ENCODE measurements around the gene ABCC4.

The ABCC4 gene

DNA sequence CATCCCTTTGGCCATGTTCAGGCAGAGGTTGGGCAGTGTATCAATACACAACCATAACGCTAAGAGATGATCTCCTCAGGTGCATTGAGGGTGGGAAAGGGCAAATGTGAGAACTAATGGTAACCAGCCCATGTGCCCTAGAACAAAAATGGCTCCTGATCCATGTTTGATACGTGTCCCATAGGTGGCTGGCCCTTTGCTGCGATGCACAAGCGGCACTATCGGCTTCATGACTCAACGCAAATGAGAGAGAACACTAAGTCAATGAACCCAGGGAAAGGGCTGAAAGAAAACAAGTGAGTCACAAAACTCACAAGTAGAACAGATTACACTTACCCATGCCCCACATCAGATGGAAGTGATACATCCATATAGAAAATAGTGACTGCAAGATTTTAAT is 201.7 kb downstream of the ABCC4 start:
- no peak for DNase-seq

DNA sequence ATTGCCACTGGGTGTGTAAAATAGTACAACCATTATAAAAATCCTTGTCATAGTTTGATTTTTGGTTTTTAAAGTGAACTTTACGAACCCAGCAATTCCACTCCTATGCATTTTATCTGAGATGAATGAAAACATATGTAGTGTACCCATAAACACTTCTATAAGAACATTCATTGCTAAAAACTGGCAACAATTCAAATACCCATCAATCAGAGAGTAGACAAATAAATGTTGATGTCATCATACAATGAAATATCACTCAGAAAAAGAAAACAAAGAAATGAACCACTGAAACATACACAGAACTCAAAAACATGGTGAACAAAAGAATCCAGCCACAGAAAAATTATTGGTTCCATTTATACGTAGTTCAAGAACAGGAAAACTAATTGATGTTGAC is 202.3 kb downstream of the ABCC4 start:
- DNase-seq = no peak

DNA sequence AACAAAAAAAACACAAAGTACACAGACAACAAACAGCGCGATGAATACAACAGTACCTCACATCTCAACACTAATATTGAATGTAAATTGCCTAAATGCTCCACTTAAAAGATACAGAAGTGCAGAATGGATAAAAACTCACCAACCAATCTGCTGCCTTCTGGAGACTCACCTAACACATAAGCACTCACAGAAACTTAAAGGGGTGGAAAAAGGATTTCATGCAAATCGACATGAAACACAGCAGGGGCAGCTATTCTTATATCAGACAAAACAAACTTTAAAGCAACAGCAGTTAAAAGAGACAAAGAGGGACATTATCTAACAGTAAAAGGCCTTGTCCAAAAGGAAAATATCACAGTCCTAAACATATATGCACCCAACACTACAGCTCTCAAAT is 209.5 kb downstream of the ABCC4 start:
- DNase-seq = no peak

DNA sequence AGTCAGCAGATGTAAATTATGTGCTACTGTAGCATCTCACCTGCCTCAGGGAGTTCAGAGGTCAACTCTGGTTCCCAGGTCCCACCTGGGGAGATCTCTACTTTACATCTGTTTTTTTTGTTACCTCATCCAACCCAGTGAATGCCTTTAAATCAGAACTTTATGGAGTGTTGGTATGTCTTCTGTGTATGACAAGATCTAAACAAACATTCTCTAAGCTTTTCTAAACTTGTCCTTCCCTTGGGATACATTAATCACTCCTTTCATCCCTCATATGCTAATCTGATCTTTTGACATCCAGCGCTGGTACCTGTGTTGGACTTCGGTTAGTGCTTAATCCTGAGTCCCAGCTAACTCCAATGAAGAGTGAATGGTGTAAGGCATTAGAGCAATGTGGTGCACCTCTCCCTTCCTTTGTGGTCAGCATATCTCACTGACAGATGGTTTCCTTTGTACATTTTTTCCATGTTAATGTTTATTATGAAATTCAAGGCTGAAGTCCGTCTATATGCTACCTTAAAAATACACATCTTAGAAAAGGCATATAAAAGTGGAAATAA is 213.4 kb downstream of the ABCC4 start:
- DNase-seq = no peak

DNA sequence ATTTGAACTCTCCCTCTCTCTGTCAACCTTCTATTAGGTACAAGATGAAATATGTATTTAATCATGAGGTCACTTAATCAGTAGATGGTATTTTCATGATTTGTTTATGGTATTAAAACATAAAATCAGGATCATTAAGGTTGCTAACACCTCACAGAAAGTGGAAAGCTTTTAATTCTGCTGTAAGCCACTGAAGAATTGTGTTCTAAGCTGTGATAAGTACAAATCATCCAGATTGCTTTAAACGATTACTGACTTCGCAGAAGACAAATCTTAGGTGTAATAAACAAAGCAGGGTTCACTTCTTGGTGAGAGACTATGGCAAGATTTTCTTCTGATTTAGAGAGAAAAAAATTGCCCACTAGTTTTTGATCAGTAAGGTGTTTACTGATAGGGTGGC is 214.5 kb downstream of the ABCC4 start:
- DNase-seq = no peak

DNA sequence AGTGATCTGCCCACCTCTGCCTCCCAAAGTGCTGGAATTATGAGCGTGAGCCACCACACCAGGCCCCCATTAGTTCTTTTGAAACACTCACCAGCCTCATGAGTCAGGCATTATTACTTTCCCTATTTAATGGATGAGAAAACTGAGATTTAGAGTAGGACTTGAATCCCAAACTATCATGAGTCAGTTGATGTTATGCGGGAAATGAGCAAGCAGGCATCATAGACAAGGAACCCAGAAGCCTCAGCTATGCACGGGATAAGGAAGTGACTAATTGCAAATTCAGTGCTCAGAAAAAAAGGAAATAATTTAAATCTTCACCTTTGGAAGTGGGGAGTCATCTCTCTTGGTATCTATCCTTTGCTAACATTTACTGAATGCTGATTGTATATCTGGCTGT is 217.5 kb downstream of the ABCC4 start:
- no peak for DNase-seq

DNA sequence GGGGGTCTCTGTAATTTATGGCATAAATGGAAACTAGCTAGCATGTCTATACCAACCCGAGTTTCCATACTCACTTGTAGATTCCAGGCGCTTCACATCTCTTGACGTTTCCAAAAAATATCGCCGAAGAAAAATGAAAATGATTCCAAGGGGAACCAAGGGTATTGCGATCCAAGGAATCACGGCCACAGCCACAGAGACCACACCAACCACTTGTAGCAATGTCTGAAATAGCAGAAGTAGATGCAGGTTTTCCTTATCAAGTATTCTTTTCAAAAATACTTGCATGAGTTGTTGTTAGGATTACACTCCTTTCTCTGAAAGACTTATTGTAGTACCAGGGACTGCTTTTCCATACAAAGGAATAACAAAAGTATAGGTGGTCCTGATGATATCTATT is 218.2 kb downstream of the ABCC4 start:
- no peak for DNase-seq

DNA sequence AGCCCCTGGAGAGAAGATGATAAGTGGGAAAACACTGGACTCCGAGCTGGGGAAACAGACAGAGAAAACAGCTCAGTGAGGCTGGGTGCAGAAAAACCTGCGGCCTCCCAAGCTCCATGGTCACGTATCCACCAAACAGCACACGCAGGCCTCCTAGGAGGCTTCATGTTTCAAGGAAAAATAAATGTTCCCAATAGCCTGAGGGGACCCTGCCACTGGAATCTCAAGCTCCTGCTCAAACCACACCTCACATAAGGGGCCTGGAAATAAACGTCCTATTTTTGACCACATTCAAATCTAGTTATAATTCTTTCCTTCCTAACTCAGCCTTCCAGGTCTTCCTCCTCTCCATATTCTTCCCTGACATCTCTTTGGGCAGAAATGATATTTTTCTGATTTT is 225.7 kb downstream of the ABCC4 start:
- DNase-seq = no peak

DNA sequence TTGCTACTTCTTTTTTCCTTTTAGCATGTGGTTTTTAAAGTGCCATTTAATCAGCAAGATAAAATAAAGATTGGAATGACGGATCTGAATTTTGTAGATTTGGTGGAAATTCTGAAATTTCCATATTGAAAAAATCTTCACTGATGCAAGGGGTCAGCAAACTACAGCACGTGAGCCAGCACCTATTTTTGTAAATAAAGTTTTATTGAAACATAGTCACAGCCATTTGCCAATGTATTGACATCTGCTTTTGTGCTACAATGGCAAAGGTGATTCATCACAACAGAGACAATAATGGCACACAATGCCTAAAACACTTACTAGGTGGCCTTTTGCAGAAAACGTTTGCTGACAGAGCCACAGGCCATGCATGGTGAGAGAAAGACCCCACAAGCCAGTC is 226.4 kb downstream of the ABCC4 start:
- no peak for DNase-seq

DNA sequence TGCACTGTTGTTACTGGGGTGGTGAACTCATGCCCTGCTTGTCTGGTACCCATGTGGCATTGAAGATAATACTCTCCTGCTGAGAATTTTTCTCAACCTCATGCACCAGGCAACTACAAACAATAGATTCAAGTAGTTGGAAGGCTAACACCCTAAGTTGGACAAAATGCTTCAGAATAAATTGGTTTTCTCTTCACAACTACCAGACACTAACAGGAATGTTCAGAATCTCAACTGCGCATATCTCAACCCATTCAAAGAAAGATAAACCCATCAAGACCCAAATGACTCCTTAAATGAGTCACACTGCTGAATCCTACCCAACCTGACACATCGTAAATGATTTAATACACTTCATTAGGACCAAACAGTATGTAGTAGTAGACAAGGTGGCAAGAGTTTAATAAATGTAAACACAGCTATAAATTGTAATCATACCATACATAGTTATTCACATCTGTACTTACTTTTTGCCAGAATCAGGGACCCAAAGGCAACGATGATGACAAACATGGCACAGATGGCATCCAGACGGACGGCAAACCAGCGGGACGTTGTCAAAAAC is 227.4 kb downstream of the ABCC4 start:
- no peak for DNase-seq

DNA sequence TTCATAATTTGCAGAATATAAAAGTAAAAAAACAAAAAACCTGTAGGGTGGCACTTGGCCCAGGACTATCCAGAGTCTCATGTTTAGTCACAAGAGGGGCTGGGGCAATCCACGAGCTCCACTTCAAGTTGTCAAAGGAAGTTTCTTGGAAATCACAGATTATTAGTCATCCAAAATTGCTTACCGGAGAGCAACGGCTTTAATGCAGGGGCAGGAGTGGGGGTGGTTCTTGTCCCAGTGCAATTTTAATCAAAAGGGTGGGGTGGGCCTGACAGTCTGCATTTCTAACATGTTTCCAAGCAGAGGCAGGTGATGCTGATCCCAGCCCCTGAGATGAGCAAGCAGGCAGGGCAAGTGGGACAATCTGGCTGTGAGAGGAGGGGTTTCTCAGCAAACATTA is 233.9 kb downstream of the ABCC4 start:
- DNase-seq = no peak

DNA sequence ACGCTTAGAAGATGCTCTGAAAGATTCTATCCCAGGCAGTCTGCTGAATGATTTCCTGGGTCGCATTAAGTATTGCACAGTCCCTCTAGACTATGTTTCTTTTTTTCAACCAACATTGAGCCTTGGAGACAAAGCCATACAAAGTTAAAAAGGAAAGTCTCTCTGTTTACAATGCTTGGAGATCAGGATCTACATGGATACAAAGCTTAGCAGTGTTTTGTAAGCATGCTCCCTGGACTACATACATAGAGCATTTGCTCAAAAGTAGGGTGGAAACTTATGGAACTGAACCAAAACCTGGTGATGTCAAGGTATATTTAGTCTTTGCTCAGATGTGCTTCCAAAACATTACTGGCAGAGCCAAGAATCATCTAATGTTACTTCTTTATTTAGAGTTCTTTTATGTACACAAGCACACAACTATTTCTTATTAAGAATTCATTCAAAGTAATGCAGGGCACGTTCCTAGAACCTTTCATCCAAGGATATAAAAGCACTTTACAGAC is 241.2 kb downstream of the ABCC4 start:
- no peak for DNase-seq

DNA sequence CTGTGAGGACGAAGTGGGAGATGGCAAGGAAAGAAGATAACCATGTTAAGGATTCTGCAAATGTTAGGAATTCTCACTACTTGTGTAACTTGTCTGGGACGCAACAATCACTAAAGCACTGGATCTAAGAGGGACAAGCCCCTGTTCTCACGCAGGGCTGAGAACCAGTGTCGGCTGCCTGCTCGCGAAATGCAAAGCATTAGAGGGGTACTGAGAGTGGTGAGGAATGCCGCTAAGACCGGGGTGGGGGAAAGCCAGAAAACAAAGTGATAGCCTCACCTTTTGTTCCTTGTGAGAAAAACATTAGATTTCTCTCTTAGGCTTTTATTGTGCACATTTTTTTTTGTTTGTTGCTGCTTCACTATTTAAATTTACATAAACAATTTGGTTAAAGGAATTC is 241.9 kb downstream of the ABCC4 start:
- no peak for DNase-seq

DNA sequence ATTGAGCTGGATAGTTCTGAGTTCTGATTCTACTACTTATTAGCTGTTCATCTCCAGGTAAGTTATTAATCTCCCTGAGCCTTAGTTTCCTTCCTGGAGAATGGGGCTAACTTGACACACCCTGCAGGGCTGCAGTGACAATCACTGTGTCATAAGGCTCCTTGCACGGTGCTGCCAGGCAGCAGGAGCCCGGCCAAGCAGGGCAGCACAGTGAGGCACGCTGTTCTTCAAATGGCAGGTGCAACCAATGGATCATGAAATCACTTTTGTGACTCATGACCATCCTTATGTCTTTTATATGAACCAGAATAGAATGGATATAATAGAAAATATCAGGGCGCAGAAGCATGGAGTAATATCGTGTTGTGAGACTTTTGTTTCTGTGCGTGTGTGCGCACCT is 242.6 kb downstream of the ABCC4 start:
- DNase-seq = no peak

DNA sequence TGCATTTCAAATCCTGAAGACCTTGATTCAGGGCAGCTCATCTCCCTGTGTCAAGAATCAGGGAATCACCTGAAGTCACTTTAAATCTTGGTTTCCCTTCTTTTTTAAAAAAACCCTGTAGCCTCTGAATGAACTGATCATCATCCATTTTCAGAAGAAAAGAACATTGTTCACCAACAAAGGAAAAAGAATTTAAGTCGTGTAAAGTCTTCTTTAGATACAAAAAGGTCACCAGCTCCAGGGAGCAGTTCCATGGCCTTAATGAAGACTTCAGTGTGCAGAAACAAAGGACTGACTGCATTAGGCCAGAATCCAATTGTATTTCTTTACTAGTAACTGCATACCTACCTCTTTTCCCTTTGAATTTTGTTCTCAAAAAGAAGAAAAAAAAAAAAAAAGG is 245.0 kb downstream of the ABCC4 start:
- DNase-seq = no peak

DNA sequence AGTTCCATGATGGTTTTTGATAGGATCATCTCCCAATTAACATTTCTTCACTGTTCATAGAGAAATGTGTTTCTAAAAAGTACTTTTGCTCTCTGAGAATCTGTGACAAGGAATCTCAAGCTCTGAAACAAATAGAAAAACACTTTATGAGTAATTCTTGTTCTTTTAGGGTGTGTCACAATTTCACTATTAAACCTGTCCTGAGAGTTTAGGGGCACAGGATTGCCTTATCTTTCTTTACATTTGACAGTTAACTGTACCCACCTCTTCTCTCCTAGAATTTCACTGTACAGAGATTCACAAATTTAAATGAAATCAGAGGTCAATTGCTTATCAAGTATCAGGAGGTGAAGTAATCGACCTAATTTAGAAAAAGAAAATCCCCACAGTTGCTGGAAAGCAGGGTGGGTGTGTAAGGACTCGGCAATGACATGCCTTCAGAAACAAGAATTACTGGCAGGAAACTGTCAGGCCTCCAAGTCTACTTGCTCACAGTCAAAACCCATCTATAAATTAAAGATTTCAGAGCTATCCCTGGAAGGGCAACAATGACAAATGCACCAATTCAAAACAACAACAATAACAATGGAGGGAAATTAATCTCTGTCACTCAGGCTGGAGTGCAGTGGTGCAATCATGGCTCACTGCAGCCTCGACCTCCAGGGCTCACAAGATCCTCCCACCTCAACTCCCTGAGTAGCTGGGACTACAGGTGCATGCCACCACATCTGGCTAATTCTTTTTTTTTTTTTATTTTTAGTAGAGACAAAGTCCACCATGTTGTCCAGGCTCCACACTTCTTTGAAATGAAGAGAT is 250.2 kb downstream of the ABCC4 start:
- DNase-seq = no peak

DNA sequence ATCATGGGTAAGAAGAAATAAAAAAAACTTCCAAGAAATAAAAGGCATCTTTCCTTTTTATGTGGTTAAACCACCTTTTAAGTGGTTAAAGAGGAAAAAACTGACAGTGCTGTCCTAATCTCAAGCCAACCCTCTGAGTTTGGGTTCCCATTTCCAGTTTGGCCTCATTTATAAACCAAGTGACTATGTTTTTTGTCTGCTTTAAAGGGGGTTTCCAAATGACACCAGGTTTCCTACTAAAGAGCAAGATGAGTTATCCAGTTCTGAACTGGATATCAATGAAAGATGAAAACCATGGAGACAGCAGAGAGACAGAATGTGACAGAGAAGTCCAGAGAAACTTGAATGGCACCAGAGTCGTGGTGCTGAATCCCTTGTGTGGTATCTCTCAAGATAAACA is 251.5 kb downstream of the ABCC4 start:
- no peak for DNase-seq

DNA sequence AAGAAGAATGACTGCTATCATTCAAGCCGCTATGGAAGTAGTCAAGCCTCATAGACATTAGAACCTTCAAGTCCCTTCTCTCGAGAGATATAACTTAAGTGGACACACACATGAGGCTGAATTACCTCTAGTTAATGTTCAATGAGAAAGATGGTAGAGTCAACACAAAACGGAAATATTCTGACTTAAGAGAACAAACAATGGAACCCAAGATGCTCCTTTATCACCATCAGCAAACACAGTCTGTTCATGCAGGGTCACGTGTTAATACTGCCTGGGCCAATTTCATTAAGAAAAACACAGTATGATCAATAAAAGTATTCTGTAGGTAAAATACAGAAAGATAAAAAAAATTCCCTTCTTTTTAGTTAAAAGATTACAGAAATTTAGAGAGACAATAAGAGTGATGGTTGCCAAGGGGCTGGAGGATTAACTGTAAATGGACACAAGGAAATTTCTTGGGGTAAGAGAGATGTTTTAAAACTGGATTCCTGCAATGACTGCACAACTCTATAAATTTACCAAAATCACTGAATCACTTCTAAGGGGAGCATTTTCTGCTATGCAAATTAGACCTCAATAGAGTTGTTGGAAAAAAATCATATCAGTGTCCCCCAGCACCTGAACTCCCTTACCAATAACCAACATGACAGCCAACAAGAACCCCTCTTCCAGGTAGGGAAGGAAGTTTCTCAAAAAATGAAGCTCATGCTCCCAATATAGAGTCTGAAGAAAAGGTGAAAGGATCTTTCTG is 256.6 kb downstream of the ABCC4 start:
- no peak for DNase-seq

DNA sequence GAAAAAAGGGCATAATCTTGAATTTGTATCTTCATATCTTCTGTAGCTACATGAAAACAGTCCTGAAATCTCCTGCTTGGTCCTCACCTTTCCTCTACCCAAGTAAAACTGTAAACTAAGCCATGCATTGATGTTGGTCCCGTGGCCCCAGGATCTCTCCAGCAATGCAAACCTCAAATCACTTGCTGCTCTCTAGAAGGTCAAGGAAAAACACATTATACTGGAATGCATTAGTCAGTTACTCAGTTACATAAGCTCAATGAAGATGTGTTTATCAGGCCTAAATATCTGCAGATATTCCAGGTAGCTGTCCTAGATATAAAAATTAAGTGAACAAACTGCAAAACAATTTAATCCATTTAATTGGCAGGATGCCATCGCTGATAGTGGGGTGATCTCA is 261.8 kb downstream of the ABCC4 start:
- DNase-seq = no peak

DNA sequence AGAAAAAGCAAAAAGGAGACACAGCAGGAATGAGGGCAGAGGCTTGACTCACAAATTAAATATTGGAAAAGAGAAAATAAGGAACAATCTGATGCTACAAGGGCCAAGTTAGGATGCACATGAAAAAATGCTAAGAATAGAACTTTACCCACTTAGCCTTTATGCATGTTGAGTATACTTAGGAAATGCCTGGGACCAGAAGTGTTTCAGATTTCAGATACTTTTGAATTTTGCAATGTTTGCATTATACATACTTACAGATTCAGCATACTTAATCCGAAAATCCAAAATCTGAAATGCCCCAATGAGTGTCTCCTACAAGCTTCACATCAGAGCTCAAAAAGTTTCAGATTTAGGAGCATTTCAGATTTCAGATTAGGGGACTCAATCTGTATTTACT is 262.3 kb downstream of the ABCC4 start:
- no peak for DNase-seq

DNA sequence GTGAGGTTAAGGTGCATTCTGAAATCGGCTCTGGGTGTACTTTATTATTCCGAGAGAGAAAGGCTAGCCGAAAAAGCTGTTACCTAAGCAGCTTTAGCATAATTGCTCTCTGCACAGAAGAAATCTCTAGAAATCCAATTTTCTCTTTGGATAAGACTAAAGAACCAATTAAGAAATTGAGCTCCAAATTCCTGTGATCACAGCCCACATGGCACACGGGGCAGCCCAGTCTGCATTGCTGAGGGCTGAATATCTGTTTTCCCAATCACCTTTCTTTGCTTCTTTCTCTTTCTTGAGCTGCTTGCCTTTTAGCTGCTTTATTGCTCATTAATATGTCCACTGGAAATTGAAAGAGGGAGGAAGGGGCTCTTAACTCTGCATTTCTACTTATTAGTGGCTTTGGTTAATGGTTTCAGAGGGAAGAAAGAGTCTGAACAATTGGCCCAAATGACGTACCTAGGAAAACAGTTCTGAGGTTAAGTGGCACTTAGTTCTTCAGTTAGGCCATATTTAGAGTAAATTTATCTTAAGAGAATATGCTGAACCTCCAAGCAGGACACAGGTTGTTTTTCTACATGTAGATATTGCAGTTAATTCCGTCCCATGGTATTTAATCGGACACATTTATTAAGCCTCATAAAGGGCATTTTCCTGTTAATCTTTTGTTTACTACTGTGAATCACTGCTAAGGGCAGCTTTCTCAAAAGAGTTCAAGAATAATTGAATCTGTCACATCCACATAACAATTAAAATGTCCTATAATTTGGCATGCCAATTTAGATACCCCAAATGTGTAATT is 265.7 kb downstream of the ABCC4 start:
- DNase-seq = no peak

DNA sequence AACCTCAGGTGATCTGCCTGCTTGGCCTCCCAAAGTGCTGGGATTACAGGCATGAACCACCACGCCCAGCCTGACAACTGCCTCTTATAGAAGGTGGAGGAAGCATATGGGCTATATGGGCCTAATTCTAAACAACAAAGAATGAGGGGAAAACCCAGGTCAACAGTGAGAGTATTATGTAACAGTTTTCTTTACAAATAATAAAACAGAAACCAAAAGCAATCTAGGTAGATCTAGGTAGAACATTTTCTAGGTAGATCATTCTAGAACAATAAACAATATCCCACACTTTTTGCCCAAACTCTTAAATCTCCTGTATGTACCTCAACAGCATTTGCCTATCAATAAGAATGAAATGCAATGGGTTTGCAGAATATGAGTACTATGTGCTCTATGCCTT is 267.4 kb downstream of the ABCC4 start:
- no peak for DNase-seq

DNA sequence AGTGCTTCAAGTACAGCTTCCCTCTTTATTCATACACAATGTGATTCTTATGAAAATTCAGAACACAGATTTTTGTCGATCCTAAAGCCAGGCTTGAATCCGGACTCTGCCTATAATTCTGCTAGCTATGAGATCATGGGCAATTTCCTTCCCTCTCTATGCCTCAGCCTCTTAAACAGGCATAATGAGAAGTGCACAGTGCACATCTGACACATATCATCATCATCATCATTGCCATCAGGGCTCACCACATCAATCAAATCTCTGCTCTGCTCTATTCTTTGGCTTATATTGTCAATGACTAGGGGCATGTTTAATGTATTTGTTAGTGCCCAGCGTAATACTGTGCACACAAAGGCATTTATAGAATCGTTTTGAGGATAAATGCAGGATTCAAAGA is 269.1 kb downstream of the ABCC4 start:
- no peak for DNase-seq
